OCI-LY1 (cell line): ENCODE results near the gene DCP1B.
A peak's percentile ranks its signal among the peaks of the same experiment; 100 is the strongest.

ENCODE experiments used
- CTCF ChIP-seq: fragments of 200-600 bp; sonication (generic), shearing (Covaris generic); IDR thresholded peaks from 2 replicates; pipeline ENCODE4 v1.5.1; 2017; ENCODE audit warnings: mild to moderate bottlenecking, antibody characterized with exemption, low read length, moderate library complexity, mixed read lengths
- EZH2 ChIP-seq: fragments of 200-600 bp; sonication (generic), shearing (Covaris generic); IDR thresholded peaks from 2 replicates; pipeline ENCODE4 v1.8.0; 2017; ENCODE audit warnings: borderline replicate concordance, mixed run types, mild to moderate bottlenecking, antibody characterized with exemption, low read length, moderate library complexity, mixed read lengths

DNA sequence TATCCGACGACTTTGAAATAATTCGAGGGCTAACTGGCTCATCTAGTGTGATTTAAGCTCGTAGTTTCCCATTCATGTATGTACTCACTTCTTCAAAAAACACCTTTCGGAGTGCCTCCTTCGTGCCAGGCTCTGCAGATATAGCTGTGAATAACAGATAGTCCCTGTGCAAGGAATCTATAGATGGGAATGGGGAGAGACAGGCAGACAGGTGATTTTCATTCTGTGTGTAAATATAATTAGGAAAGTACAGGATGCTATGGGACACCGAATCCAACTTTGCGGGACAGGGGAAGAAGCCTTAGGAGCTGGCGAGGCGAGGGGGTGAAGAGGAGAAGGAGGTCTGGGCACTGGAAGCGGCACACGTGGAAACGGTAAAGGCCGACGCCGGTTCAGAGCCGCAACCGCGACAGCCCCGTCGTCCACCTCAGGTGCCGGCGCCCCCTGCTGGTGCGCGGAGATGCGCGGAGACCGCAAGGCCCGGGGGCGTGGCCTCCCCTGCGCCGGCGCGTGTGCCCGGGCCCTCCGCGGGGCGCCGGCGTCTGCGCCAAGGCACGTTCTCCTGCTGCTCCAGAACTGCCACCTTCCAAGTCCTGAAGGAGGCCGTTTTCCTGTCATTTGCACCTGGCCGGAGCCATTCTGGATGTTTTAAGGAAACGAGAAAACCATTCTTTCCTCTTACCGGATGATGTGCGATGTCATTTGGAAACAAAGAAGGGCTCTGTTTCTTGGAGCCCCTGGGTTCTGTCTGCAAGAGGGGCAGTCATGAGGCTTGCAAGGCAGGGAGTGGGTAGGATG, 30.6 kb upstream of the DCP1B start:
- TF ChIP-seq CTCF (peak; percentile 97), EZH2 (no peak)
